Endodermal cell (in vitro differentiated cells): Measurements from ENCODE around the gene ARHGEF28. TPM values are rescaled to one million over a fixed set of nuclear protein-coding genes. Genes with fewer than 3 reads are reported as not detected.

Source experiments
- DNase-seq: peaks from one replicate; pipeline ENCODE4 v3.0.0-alpha.2; 2017
- H3K27ac ChIP-seq: 2 replicates; pipeline ENCODE4 v1.5.1; 2013; ENCODE audit warnings: mild to moderate bottlenecking, low read depth, low read length, moderate library complexity
- H3K27me3 ChIP-seq: 2 replicates; pipeline ENCODE4 v1.6.1; 2013; ENCODE audit warnings: mild to moderate bottlenecking, low read length, moderate library complexity; ENCODE audit not compliant: insufficient read depth, control insufficient read depth, poor library complexity, severe bottlenecking
- H3K36me3 ChIP-seq: 2 replicates; pipeline ENCODE4 v1.7.0; 2013; ENCODE audit warnings: mild to moderate bottlenecking, low read length, moderate library complexity; ENCODE audit not compliant: control insufficient read depth, insufficient read depth
- H3K4me1 ChIP-seq: one replicate; pipeline ENCODE4 v1.7.0; 2013; ENCODE audit warnings: low read length; ENCODE audit not compliant: control insufficient read depth, insufficient read depth
- H3K4me3 ChIP-seq: 2 replicates; pipeline ENCODE4 v1.5.1; 2013; ENCODE audit warnings: mild to moderate bottlenecking, low read length, moderate library complexity
- H3K9ac ChIP-seq: 2 replicates; pipeline ENCODE4 v1.6.1; 2013; ENCODE audit warnings: mild to moderate bottlenecking, low read length, moderate library complexity; ENCODE audit not compliant: poor library complexity, severe bottlenecking; ENCODE audit errors: extremely low read depth
- H3K9me3 ChIP-seq: 2 replicates; pipeline ENCODE4 v1.6.1; 2013; ENCODE audit warnings: mild to moderate bottlenecking, low read length, moderate library complexity; ENCODE audit not compliant: control insufficient read depth
- H3K27ac Mint-ChIP-seq: 2 replicates; pipeline ENCODE4 v1.8.0; 2020; ENCODE audit warnings: mixed read lengths
- H3K27me3 Mint-ChIP-seq: 2 replicates; pipeline ENCODE4 v1.8.0; 2021; ENCODE audit warnings: mild to moderate bottlenecking, mixed read lengths; ENCODE audit not compliant: insufficient read depth
- H3K36me3 Mint-ChIP-seq: 2 replicates; pipeline ENCODE4 v1.8.0; 2020; ENCODE audit warnings: low read depth, mixed read lengths
- H3K4me1 Mint-ChIP-seq: 2 replicates; pipeline ENCODE4 v1.8.0; 2020; ENCODE audit warnings: mixed read lengths
- H3K4me3 Mint-ChIP-seq: 2 replicates; pipeline ENCODE4 v1.8.0; 2020; ENCODE audit warnings: mild to moderate bottlenecking, moderate library complexity, mixed read lengths
- H3K9me3 Mint-ChIP-seq: 2 replicates; pipeline ENCODE4 v1.8.0; 2020; ENCODE audit warnings: mild to moderate bottlenecking, mixed read lengths
- CTCF ChIP-seq: fragments of 200-600 bp; sonication (generic); conservative IDR thresholded peaks from 2 replicates; pipeline ENCODE4 v1.5.0; 2021; ENCODE audit warnings: antibody characterized with exemption, mild to moderate bottlenecking
- WGBS, 2 experiments: methylation state at CpG; one replicate each; pipeline versions ENCODE4 v1.1.5 to v1.1.7; 2013; ENCODE audit warnings: missing lambda C conversion rate in 2 of 2, mixed read lengths in 1 of 2; ENCODE audit not compliant: insufficient coverage in 1 of 2, insufficient read length in 1 of 2; 5-methylcytosine and 5-hydroxymethylcytosine counted together
- total RNA-seq, 2 donors: library from RNA; stranded (reverse); fragmentation: NEBNext Ultra II Directional in 1 of 2; extraction: Animal tissue kit (Norgen Biotek cat#: 25700) in 1 of 2; gene quantifications; 2 replicates in 1 of 2; 3 replicates in 1 of 2; pipeline ENCODE4 v1.2.1, GENCODE V29; 2021

The ARHGEF28 gene
- total RNA-seq, 2 donors from 2014 or later, result 0.92 to 1.2 TPM

DNA sequence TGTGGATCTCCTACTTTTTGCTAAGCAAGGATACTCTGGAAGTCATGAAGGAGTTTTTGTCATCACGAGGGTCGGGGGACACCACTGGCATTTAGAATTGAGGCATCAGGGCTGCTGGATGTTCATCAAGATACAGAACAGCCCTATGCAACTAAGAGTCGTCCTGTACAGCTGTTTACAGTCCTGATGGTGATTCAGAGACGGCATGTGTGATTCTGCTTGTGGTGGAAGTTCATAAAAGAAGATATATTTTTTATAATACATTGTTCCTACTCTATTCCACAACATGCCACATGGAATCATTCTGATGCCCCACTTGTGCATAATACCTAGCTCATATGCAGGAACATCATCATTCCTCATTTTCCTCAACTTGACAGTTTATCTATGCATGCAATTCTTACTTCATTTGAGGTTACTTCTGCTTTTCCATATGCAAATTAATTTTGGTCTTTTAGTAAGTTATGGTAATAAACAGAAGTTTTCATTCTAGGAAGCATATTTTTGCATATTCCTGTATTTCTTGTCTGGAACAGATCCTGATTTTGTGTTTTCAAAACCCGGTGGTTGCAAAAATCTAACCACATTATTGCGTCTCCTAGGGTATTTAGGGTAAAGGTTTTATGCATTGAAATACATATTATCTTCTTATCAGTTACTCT lies 155.2 kb downstream of the ARHGEF28 start:
- Mint-ChIP-seq H3K27me3 (no peaks in the 10 kb centered on the region), H3K4me3 (no peak overlapping the region), H3K36me3 (no peaks in the 10 kb centered on the region), H3K4me1 (peaks cover 8% of the 10 kb centered on the region), H3K9me3 (no peaks in the 10 kb centered on the region), H3K27ac (no peak overlapping the region)
- WGBS, 2 experiments, result 93 to 100% methylated on average over 2 to 5 of the region's 6 CpGs
- no peaks in the 10 kb centered on the region for H3K27me3 ChIP-seq
- no peaks in the 10 kb centered on the region for H3K9me3 ChIP-seq
- no peaks in the 10 kb centered on the region for H3K36me3 ChIP-seq
- no peak for TF ChIP-seq CTCF
- no peak for DNase-seq
- H3K4me1 ChIP-seq, result no peaks in the 10 kb centered on the region
- H3K9ac ChIP-seq, result no peak overlapping the region
- no peak overlapping the region for H3K27ac ChIP-seq
- H3K4me3 ChIP-seq, result no peak overlapping the region

- Histone ChIP-seq H3K27me3 (no peaks in the 10 kb centered on the region), H3K36me3 (no peaks in the 10 kb centered on the region), H3K9me3 (no peaks in the 10 kb centered on the region), H3K4me3 (no peak overlapping the region), H3K27ac (no peak overlapping the region), H3K4me1 (no peaks in the 10 kb centered on the region), H3K9ac (no peak overlapping the region)
- Mint-ChIP-seq H3K36me3 (no peaks in the 10 kb centered on the region), H3K27me3 (peaks cover 2% of the 10 kb centered on the region), H3K9me3 (no peaks in the 10 kb centered on the region), H3K27ac (no peak overlapping the region), H3K4me3 (no peak overlapping the region), H3K4me1 (peaks cover 8% of the 10 kb centered on the region)
- no peak for TF ChIP-seq CTCF
- DNase-seq, result no peak
- 83 to 91% methylated on average over 1 of the region's 1 CpG for WGBS, 2 experiments
Observed at GRCh38 chr5:73783828-73784227, 157.8 kb downstream of the ARHGEF28 start.

DNA sequence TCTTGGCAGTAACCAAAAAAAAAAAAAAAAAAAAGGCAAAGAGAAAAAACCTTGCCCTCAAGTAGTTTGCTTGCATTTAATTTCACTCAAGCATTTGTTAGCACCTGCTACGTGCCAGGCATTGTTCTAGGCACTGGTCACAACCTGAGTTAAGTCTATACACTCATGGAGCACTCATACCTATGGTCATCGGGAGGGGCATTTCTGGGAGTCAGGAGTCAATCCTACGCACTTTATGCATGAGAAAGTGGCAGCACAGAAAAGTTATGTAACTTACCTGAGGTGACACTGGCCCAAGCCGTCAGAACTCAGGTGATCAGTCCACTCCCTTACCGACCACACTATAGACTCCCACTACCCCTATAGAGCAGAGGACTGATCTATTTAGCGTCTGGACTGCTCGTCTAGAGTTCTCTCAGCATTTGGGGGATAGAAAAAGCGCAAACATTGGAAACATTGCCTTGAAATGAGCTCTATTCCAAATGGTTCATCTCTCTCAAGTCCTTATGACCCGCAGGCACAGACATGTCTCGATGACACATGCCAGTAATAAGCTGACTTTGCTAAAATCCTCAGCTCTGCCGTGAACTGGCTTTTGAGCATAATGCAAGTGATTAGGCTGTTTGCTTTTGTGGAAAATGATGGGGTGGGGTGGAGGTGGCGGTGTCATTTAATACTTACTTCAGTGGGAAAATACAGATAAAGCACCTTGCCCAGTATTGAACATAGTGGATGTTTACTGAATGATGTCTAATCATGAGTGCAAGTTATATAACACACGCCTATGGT lies 160.2 kb downstream of the ARHGEF28 start:
- Mint-ChIP-seq H3K36me3 (no peaks in the 10 kb centered on the region), H3K4me3 (no peak overlapping the region), H3K9me3 (no peaks in the 10 kb centered on the region), H3K4me1 (no peaks in the 10 kb centered on the region), H3K27me3 (peaks cover 2% of the 10 kb centered on the region), H3K27ac (no peak overlapping the region)
- Histone ChIP-seq H3K36me3 (no peaks in the 10 kb centered on the region), H3K9ac (no peak overlapping the region), H3K4me1 (no peaks in the 10 kb centered on the region), H3K9me3 (no peaks in the 10 kb centered on the region), H3K4me3 (no peak overlapping the region), H3K27me3 (no peaks in the 10 kb centered on the region), H3K27ac (no peak overlapping the region)
- 92 to 94% methylated on average over 11 to 13 of the region's 13 CpGs for WGBS, 2 experiments
- no peak for TF ChIP-seq CTCF
- DNase-seq, result no peak
